Sciatic nerve (tissue), 2 donors: ENCODE results near the gene MRPS2. TPM values are rescaled to one million over a fixed set of nuclear protein-coding genes. Genes with fewer than 3 reads are reported as not detected.
"Not testable (repeated sequence)": the region's sequence is repeated elsewhere in the genome, so short reads cannot be mapped to it uniquely, and the experiment has no call there.

ENCODE experiments used
- ATAC-seq: fragments of 200-7000 bp; cut with Tn5 transposase; one replicate; pipeline ENCODE4 v1.9.1; 2020; ENCODE audit warnings: mild to moderate bottlenecking, moderate library complexity
- DNase-seq: peaks from one replicate; pipeline ENCODE4 v3.0.0-alpha.2; 2020; ENCODE audit warnings: low spot score
- intact Hi-C: fragments of 100-400 bp; cut with DNase I; formaldehyde crosslinking; loops from one replicate; pipeline ENCODE4 v1.14.2; 2022
- total RNA-seq: library from RNA; stranded (reverse); fragmentation: NEBNext Ultra II Directional; extraction: Animal tissue kit (Norgen Biotek cat#: 25700); gene quantifications from one replicate; pipeline ENCODE4 v1.2.1, GENCODE V29; 2021
- donor health status: DM: no; HTN: no; CAD: no.
- donor health status: DM: no; HTN: no; CAD: no.

MRPS2 gene
- total RNA-seq, 1 donor from 2014 or later: 17.5 TPM

GRCh38 chr9:135509458-135509857 is 9.0 kb downstream of the MRPS2 start:
- intact Hi-C loops: no loop called here
- no peak for ATAC-seq

DNA sequence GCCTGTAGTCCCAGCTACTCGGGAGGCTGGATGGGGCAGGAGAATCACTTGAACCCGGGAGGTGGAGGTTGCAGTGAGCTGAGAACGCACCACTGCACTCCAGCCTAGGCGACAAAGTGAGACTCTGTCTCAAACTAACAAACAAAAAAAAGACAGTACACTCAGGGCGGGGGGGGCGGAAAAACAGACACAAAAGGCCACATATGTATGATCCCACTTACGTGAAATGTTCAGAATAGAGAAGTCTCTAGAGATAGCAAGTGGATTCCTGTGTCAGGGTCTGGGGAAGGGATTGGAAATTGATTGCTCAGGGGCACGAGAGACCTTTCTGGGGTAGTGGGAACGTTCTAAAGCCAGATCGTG is 11.7 kb downstream of the MRPS2 start:
- intact Hi-C loops: no loop called here
- ATAC-seq: no peak
- peak; percentile 23 for DNase-seq

More at GRCh38 chr9:135509458-135509857, 9.0 kb downstream of the MRPS2 start:
- no peak for DNase-seq

DNA sequence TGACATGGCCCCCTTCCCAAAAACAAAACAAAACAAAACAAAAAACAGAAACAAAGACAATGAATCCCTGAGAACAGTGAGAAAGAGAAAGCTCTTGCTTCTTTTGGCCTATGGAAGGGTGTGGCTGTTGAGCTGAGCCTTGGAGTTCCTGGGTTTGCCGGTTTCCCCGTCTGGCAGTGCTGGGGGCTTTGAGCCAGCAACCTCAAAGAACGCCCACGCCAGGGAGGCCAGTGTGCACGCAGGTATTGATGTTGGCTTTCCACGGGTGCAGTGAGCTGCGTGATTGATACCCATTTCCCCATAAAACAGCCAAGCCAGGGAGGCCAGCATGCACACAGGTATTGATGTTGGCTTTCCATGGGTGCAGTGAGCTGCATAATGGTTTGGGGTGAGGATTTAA is 12.4 kb downstream of the MRPS2 start:
- ATAC-seq (no peak), DNase-seq (peak; percentile 52)
- intact Hi-C loops: no loop called here

DNA sequence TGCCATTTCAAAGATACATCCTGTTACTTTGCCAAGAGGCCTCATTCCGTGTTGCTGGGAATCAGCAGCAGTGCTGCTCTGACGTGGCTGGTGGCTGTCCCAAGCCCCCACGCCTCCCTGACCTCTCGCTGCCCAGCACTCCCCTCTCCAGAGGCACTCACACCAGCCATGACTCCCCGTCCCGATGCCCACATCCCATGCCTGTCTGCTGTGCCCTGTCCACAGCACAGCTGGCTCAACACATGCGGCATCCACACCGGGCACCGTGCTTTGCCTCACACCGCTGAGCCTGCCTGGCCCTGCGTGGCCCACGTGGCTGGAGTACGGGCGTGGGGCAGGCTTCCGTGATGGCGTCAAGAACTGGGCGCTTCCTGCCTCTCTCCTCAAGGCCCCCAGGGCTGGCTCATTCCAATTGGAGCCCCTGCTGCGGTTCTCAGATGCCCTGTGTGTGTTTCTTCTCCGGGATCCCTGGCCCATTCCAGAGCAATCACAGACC is 12.9 kb downstream of the MRPS2 start:
- intact Hi-C loops: no loop called here
- ATAC-seq (no peak), DNase-seq (peak; percentile 37)

GRCh38 chr9:135513906-135514305 is 13.4 kb downstream of the MRPS2 start:
- DNase-seq, intact Hi-C loops, ATAC-seq: not testable (repeated sequence)

DNA sequence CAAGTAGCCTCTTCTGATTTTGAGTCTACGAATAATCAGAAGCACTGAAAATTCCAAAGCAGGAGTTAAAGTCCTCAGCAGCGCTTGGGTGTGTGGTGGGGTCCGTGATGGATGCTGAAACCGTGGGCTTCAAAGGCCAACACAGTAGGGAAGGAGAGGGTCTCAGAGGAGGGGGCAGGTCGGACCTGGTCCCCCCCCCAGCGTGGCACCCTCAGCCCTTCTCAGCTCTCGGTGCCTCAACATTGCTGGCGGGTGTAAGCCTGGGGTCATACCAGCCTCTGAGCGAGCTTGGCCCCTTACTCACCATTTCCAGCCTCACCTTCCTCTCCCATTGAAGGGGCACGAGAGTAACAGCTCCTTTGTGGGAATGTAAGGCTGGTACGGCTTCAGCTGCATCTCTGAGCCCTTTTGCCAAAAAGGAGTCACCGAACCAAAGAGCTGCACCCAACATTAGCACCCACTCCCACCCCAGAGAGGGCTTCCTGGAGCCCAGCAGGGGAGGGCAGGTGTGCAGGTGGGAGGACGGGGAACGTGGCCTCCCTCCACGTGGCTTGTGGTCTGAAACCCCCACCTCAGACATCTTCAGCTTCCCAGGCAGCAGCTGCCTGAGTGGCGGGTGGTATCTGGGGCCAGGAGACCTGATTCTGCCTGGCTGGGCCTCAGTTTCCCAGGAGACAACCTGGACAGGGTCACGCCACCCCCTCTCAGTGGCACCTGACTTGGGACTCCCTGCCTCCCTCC is 14.0 kb downstream of the MRPS2 start:
- intact Hi-C loops: no loop called here
- ATAC-seq (no peak), DNase-seq (peak; percentile 32)

GRCh38 chr9:135515083-135515951 is 14.8 kb downstream of the MRPS2 start:
- intact Hi-C loops: no loop called here
- no peak for ATAC-seq
- peak; percentile 43 for DNase-seq

DNA sequence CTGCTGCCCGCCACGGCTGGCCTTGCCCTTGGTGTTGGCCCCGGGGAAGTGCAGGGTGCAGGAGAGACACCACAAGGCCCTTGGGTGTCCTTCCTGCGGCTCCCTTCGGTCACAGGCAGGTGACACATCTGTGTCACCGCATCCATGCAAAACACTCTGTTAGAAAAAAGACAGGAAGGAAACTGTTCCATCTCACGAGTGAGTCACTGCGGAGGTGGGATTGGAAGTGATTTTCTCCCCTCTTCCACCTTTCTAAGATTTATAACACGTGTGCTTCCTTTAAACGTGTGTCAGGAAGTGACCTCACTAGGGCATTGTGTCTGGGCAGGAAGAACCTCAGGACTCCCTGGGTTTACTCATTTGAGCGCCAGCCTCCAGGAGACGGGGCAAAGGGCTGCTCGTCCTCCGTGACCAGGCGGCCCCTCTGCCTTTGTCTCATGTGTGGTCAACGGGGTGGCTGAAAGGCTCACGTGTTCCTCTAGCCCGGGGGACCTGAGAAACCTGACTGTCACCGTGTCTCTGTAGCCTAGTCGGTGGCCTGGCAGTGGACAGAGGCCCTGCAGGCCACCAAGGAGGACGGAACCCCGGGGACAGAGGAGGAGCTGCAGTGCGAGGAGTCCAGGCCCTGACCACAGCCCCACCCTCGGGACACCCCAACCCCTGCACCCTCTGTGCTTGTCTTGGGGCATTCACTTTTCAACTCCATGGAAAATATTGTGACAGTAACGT is 15.8 kb downstream of the MRPS2 start:
- peak; percentile 32 for DNase-seq
- intact Hi-C loops: no loop called here
- no peak for ATAC-seq

GRCh38 chr9:135517407-135517822 is 16.9 kb downstream of the MRPS2 start:
- ATAC-seq: no peak
- intact Hi-C loops: no loop called here
- peak; percentile 45 for DNase-seq

DNA sequence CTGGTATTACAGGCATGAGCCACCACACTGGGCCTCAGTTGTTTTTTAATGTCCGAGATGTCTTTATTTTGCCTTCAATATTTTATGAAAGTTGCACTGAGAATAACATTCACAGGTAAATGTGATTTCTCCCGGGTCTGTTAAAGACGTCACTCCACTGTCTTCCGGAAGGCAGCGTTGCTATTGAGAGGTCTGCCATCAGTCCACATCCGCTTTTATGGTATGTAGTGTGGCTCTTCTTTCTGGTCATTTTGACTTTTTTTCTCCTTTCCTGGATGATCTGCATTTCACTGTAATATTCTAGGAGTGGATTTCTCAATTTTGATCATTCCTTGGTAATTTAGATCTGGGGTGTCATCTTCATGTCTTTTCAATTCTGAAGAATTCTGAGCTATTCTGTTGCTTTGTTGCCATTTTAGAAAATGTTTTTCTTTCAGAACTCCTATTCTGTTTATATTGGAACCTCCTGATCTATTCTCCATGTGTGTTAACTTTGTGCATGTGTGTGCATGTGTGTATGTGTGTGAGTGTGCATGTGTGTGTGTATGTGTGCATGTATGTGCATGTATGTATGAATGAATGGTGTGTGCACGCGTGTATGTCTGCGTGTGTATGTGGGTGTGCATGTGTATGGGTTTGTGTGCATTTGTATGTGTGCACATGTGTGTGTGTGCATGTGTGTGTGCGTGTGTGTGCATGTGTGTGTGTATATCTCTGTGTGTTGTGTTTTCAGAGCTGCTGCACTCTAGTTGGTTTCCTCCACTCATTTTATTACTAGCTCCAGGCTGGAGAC is 18.9 kb downstream of the MRPS2 start:
- intact Hi-C loops: no loop called here
- DNase-seq: peak; percentile 4
- ATAC-seq: no peak

DNA sequence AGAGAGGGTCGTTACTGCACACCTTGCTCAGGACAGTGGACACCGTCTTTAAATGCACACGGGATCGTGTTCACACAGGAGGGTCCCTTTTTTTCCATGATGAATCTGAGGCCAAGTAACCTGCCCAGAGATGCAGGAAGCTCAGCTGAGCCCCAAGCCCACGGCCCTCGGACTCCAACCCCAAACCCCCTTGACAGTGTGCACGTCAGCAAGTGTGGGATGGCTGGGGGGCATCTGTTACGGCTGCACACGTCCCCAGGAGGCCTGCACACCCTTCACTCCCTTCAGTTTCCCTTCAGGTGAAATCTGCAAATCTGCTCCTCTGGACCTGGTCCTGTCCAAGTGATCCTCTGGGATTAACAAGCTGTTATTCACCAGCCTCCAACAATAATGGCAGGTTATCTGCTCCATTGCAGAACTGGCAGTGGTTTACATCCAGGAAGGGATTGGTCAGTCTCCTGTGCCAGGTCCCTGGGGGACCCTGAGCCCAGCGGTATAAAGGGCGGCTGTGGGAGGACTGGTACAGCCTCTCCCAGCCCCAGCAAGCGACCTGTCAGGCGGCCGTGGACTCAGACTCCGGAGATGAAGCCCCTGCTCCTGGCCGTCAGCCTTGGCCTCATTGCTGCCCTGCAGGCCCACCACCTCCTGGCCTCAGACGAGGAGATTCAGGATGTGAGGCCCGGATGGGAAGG is 20.6 kb downstream of the MRPS2 start, which contains the start of gene LCN1:
TSS of gene LCN1 (plus strand) at position 525 of the 692 bp plus-strand sequence. CDS start at position 583, 58 bp downstream.
- ATAC-seq (no peak), DNase-seq (peak; percentile 27)
- intact Hi-C loops: no loop called here

- no peak for ATAC-seq
Measured at GRCh38 chr9:135521608-135522095, 21.2 kb downstream of the MRPS2 start.

DNA sequence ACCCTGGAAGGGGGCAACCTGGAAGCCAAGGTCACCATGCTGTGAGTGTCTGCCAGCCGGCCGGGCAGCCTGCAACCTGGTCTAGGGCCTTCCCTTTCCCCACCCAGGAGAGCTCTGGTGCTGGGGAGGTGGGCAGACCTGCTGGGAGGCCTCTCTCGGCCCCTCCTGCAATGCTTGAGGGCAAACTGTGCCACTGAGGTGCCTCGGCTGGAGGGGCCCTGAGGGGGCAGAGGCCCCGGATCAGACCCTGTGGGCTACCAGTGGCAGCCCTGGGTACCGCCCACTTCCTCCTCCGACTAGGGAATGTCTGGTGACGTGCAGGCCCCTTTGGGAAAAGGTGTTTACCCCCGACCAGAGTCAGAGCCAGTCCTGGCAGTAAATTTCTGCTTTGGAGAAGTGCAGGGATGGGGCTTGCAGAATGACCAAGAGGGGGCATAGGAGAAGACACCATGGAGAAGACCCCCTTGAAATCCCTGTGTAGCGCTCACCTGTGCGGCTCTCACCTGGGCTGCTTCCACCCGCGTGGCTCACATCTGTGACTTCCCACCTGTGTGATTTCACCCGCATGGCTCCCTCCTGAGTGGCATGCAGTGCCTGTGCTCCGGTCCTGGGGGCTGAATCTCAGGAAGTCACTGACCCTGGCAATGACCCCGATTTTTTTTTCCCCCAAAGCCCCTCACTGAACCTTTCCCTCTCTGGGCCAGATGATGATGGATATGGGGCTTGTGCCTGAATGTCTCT is 21.8 kb downstream of the MRPS2 start:
- ATAC-seq (no peak), DNase-seq (peak; percentile 22)
- intact Hi-C loops: no loop called here

More at GRCh38 chr9:135521608-135522095, 21.2 kb downstream of the MRPS2 start:
- DNase-seq: no peak
- intact Hi-C loops: no loop called here

GRCh38 chr9:135522931-135523330 is 22.4 kb downstream of the MRPS2 start:
- intact Hi-C loops: no loop called here
- DNase-seq (peak; percentile 47), ATAC-seq (no peak)

- no peak for ATAC-seq
- intact Hi-C loops: no loop called here
- peak; percentile 47 for DNase-seq
Measured at GRCh38 chr9:135523521-135524129, 23.1 kb downstream of the MRPS2 start.

DNA sequence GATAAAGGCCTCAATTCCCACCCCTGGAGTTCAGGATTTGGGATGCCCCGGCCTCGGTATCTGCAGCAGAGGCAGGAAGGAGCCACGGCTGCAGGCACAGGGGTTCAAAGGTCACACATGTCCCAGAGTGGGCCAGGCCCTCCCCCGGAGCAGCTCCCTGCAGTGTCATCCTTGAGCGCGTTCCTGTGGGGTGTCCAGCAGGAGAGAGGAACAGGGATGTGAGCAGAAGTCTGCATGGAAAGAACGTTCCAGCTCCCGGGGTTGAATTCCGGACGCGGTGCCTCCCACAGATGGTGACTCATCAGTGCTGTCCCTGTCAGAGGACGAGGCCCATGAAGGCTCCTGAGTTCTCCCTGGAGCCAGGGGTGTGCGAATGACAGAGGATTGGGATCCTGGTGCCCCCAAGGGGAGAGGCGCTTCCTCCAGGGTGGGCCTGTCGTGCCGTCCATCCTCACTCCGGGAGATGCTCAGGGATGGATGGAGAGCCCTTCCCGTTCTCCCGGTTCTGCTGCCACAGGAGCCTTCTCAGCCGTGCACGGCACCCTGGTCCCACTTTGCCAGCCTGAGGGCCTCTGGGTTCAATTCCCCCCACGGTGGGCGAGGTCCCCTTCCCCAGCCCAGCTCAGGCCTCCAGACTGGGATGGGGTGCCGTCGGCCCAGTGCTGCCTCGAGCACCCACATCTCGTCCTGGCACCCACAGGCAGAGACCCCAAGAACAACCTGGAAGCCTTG is 23.8 kb downstream of the MRPS2 start:
- ATAC-seq: no peak
- intact Hi-C loops: no loop called here
- peak; percentile 45 for DNase-seq
